ENCODE measurements around the gene INAVA. TPM values are rescaled to one million over a fixed set of nuclear protein-coding genes. Genes with fewer than 3 reads are reported as not detected.
"Not testable (repeated sequence)": the region's sequence is repeated elsewhere in the genome, so short reads cannot be mapped to it uniquely, and the experiment has no call there.

The INAVA gene
- total RNA-seq, 1 donor from 2014 or later = 5.0 TPM

DNA sequence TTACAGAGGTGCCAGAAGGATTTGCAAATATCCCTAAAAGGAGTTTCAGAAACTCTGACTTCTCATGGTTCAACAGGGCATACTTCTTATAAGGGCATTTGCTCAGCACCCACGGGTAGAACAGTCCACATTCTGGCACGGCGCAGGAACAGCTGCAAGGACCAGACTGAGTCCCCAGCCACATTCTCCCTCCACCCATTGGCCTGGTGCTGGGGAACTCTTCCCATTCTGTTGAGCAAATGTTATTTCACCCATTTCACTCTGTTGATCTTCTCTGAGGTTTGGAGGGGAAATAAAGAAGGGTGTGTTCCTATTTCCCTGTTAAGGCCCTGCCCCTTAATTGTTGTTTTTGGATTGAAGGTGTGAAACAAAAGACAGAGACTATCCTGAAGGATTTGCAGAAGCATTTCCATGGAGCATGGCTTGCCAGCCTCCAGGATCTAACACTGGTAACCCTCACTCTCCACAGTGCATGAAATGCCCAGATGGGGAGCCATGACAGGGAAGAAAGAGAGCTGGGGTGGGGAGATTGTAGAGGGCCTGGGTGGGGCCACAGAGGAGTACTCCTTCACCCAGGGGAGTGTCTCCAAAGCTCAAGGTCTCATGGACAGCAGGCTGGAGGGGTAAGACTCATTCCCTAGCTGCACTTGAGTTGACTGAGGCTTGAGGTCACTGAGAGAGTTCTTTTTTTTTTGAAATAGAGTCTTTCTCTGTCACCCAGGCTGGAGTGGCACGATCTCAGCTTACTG lies 35.0 kb downstream of the INAVA start:
- peaks cover 2% of the 10 kb centered on the region for H3K27me3 Mint-ChIP-seq (ENCODE audit: low read depth)
- peaks cover 6% of the 10 kb centered on the region for H3K9me3 Mint-ChIP-seq (ENCODE audit: low read depth)
- peaks cover 10% of the 10 kb centered on the region for H3K4me1 Mint-ChIP-seq (ENCODE audit: low read depth)
- no peaks in the 10 kb centered on the region for H3K36me3 Mint-ChIP-seq (ENCODE audit: low read depth)
- TF ChIP-seq, protein P1, sequence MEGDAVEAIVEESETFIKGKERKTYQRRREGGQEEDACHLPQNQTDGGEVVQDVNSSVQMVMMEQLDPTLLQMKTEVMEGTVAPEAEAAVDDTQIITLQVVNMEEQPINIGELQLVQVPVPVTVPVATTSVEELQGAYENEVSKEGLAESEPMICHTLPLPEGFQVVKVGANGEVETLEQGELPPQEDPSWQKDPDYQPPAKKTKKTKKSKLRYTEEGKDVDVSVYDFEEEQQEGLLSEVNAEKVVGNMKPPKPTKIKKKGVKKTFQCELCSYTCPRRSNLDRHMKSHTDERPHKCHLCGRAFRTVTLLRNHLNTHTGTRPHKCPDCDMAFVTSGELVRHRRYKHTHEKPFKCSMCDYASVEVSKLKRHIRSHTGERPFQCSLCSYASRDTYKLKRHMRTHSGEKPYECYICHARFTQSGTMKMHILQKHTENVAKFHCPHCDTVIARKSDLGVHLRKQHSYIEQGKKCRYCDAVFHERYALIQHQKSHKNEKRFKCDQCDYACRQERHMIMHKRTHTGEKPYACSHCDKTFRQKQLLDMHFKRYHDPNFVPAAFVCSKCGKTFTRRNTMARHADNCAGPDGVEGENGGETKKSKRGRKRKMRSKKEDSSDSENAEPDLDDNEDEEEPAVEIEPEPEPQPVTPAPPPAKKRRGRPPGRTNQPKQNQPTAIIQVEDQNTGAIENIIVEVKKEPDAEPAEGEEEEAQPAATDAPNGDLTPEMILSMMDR (IDR thresholded peaks at IDR 0.05) = no peak
- no peak overlapping the region for H3K4me3 Mint-ChIP-seq (ENCODE audit: unreplicated experiment)
- no peak for DNase-seq (ENCODE audit: low spot score)
- H3K27ac Mint-ChIP-seq (ENCODE audit: unreplicated experiment) = no peak overlapping the region

DNA sequence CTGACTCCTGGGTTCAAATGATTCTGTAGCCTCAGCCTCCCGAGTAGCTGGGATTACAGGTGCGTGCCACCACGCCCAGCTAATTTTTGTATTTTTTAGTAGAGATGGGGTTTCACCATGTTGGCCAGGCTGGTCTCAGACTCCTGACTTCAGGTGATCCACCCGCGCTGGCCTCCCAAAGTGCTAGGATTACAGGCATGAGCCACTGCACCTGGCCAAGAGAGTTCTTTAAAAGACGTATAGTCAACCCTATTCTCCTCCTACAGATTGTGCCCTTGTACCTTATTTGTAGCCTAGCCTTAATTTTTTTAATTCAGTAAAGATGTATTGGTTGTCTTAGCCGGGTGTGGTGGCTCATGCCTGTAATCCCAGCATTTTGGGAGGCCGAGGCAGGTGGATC lies 35.6 kb downstream of the INAVA start:
- H3K9me3 Mint-ChIP-seq (ENCODE audit: low read depth); DNase-seq (ENCODE audit: low spot score); H3K4me3 Mint-ChIP-seq (ENCODE audit: unreplicated experiment); H3K4me1 Mint-ChIP-seq (ENCODE audit: low read depth); H3K36me3 Mint-ChIP-seq (ENCODE audit: low read depth); H3K27ac Mint-ChIP-seq (ENCODE audit: unreplicated experiment); H3K27me3 Mint-ChIP-seq (ENCODE audit: low read depth): not testable (repeated sequence)

DNA sequence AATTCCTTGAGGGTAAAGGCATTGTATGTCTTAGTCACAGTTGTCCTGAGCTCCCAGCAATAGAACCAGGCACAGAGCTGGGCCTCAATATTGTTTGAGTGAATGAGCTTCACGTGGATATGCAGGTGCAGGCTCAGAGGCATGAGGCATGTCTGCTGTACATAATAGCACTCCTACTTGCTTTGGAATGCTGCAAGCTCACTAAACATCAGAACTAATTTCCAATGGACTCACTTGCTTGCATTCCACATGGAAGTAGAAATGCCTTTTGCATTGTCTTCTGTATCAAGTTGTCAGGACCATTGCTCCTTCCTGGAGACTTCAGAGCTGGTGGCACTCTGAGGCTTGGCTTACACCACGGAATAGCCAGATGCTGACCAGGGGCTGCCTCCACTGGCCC lies 37.1 kb downstream of the INAVA start:
- H3K36me3 Mint-ChIP-seq (ENCODE audit: low read depth) = no peaks in the 10 kb centered on the region
- H3K4me3 Mint-ChIP-seq (ENCODE audit: unreplicated experiment) = no peak overlapping the region
- DNase-seq (ENCODE audit: low spot score) = no peak
- peaks cover 3% of the 10 kb centered on the region for H3K4me1 Mint-ChIP-seq (ENCODE audit: low read depth)
- H3K9me3 Mint-ChIP-seq (ENCODE audit: low read depth) = peaks cover 6% of the 10 kb centered on the region
- peaks cover 2% of the 10 kb centered on the region for H3K27me3 Mint-ChIP-seq (ENCODE audit: low read depth)
- TF ChIP-seq, protein P1 (IDR thresholded peaks at IDR 0.05) = no peak
- no peak overlapping the region for H3K27ac Mint-ChIP-seq (ENCODE audit: unreplicated experiment)

DNA sequence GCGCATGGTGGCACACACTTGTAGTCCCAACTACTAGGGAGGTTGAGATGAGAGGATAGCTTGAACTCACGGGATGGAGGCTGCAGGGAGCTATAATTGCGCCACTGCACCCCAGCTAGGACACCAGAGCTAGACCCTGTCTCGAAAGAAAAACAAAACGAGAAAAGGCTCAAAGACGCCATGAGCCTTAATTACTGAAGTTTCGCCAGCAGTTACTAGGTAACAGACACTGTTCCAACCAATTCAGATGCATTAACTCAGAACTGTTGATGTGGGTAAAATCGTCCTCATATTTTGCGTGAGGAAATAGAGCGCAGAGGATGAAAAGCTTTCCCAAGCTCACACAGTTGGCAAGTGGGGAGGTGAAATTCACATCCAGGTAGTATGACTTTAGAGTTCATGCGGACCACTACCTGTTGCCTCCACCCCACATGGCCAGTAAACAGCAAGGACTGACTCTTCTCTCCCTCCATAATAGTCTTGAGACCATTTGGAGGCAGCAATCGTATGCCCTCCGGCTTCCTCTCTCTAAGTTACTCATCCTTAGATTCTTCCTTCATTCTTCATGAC lies 40.1 kb downstream of the INAVA start:
- no peak for DNase-seq (ENCODE audit: low spot score)
- TF ChIP-seq, protein P1 (IDR thresholded peaks at IDR 0.05) = no peak
- H3K9me3 Mint-ChIP-seq (ENCODE audit: low read depth) = peaks cover 6% of the 10 kb centered on the region
- H3K27ac Mint-ChIP-seq (ENCODE audit: unreplicated experiment) = no peak overlapping the region
- peaks cover under 1% of the 10 kb centered on the region for H3K4me1 Mint-ChIP-seq (ENCODE audit: low read depth)
- H3K36me3 Mint-ChIP-seq (ENCODE audit: low read depth) = no peaks in the 10 kb centered on the region
- H3K4me3 Mint-ChIP-seq (ENCODE audit: unreplicated experiment) = no peak overlapping the region
- H3K27me3 Mint-ChIP-seq (ENCODE audit: low read depth) = peaks cover 2% of the 10 kb centered on the region

DNA sequence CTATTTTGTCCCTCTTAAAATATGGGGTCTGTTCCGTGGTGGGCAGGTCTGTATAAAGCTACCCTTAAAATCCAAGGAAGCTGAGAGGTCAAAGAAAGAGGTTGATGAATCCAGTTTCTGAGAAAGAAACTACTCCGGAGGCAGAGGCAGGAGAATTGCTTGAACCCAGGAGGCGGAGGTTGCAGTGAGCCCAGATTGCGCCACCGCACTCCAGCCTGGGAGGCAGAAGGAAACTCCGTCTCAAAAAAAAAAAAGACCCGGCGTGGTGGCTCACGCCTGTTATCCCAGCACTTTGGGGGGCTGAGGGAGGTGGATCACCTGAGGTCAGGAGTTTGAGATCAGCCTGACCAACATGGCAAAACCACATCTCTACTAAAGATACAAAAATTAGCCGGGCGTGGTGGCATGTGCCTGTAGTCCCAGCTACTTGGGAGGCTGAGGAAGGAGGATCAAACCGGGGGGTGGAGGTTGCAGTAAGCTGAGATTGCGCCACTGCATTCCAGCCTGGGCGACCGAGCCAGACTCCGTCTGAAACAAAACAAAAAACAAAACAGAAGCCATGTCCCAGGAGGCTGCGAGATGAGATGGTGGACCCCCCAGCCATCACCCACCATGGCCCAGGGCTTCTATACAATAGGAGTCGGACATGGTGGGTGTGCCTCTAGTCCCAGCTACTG lies 40.7 kb downstream of the INAVA start:
- H3K27me3 Mint-ChIP-seq (ENCODE audit: low read depth); H3K4me1 Mint-ChIP-seq (ENCODE audit: low read depth); H3K27ac Mint-ChIP-seq (ENCODE audit: unreplicated experiment); DNase-seq (ENCODE audit: low spot score); H3K4me3 Mint-ChIP-seq (ENCODE audit: unreplicated experiment); H3K9me3 Mint-ChIP-seq (ENCODE audit: low read depth); H3K36me3 Mint-ChIP-seq (ENCODE audit: low read depth): not testable (repeated sequence)

DNA sequence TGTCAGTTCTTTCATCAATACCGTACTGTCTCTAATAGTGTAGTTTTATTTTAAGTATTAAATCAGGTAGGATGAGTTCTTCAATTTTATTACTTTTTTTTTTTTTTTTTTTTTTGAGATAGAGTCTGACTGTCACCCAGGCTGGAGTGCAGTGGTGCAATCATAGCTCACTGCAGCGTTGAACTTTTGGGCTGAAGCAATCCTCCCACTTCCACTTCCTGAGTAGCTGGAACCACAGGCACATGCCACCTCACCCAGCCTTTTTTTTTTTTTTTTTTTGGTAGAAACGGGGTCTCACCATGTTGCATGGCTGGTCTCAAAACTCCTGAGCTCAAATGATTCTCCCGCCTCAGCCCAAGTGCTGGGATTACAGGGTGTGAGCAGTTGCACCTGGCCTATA lies 44.3 kb downstream of the INAVA start:
- H3K27ac Mint-ChIP-seq (ENCODE audit: unreplicated experiment) = no peak overlapping the region
- no peak for DNase-seq (ENCODE audit: low spot score)
- H3K4me1 Mint-ChIP-seq (ENCODE audit: low read depth) = no peaks in the 10 kb centered on the region
- peaks cover 11% of the 10 kb centered on the region for H3K9me3 Mint-ChIP-seq (ENCODE audit: low read depth)
- peaks cover 6% of the 10 kb centered on the region for H3K36me3 Mint-ChIP-seq (ENCODE audit: low read depth)
- TF ChIP-seq, protein P1 (IDR thresholded peaks at IDR 0.05) = no peak
- H3K27me3 Mint-ChIP-seq (ENCODE audit: low read depth) = no peaks in the 10 kb centered on the region
- no peak overlapping the region for H3K4me3 Mint-ChIP-seq (ENCODE audit: unreplicated experiment)

Measured in chondrocyte (in vitro differentiated cells).